Measurements from ENCODE around the gene LEMD3.

Gene LEMD3

DNA sequence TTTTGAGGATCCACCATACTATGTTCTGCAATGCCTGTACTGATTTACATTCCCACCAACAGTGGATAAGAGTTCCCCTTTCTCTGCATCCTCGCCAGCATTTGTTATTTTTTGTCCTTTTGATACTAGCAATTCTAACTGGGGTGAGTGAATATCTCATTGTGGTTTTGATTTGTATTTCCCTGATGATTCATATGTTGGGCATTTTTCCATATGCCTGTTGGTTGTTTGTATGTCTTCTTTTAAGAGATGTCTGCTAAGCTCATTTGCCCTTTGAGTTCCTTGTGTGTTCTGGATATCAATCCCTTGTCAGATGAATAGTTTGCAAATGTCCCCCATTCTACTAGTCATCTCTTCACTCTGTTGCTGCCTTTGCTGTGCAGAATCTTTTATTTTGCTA lies 60.1 kb downstream of the LEMD3 start:
- TF ChIP-seq, protein P1, sequence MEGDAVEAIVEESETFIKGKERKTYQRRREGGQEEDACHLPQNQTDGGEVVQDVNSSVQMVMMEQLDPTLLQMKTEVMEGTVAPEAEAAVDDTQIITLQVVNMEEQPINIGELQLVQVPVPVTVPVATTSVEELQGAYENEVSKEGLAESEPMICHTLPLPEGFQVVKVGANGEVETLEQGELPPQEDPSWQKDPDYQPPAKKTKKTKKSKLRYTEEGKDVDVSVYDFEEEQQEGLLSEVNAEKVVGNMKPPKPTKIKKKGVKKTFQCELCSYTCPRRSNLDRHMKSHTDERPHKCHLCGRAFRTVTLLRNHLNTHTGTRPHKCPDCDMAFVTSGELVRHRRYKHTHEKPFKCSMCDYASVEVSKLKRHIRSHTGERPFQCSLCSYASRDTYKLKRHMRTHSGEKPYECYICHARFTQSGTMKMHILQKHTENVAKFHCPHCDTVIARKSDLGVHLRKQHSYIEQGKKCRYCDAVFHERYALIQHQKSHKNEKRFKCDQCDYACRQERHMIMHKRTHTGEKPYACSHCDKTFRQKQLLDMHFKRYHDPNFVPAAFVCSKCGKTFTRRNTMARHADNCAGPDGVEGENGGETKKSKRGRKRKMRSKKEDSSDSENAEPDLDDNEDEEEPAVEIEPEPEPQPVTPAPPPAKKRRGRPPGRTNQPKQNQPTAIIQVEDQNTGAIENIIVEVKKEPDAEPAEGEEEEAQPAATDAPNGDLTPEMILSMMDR (IDR thresholded peaks at IDR 0.05) = no peak
- peaks cover 7 to 27% (median 13%) of the 10 kb centered on the region in 3 donors for H3K36me3 ChIP-seq
- H3K4me3 ChIP-seq = no peak overlapping the region
- H3K27ac ChIP-seq = no peak overlapping the region
- no peaks in the 10 kb centered on the region for H3K27me3 ChIP-seq
- intact Hi-C loops (cut with DNase I; ENCODE audit: low total_unique reads) = no loop called here
- DNase-seq = no peak
- H3K4me1 ChIP-seq = no peaks in the 10 kb centered on the region
- peaks cover 3 to 12% (median 9%) of the 10 kb centered on the region in 3 donors for H3K9me3 ChIP-seq

DNA sequence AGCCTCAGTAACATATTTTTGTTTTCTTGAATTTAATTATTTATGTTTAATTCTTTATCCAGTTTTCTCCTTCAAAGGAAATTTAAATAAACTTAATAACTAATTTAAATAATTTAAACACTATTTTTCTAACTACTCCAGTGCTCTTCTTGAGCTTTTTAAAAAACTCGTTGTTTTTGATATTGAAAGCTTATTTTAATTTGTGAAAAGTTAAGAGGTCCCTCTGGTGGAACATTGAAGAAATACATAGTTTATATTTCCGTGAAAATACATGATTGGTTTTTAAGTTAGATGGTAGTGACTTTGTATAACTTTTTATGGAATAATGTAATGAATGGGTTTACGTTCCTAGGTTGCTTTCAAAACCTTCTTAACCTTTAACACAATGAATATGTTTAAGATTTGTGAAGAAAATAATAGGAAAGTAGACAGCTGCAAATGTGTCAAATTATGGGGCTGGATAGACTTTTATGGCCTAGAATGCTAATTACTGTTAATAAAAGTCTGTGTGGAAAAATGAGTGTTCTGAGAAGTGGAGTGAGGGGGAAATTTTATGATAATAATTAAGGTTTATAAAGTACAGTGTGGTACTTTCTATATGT lies 63.2 kb downstream of the LEMD3 start:
- intact Hi-C loops (cut with DNase I; ENCODE audit: low total_unique reads) = loop anchor here (10.0 kb wide), 1 partner anchor 338 kb away; no protein-coding TSS in a partner anchor

DNA sequence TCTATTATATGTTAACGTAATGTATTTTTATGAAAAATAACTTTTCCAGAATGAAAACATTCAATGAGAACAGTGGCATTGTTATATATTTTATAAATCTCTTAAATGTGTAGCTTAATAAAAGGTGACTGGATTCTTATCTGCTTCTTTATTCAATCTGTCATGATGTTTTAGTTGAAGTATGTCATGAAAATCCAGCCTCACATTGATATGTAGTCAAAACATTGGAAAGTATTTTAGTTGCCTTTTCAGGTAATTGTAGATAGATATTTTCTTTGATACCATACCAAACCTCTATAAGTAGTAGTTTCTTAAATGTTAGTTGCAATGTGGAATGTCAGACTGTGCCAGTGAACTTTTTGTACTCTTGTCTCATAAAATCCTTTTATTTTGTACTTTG lies 67.8 kb downstream of the LEMD3 start:
- TF ChIP-seq, protein P1 (IDR thresholded peaks at IDR 0.05) = no peak
- no peak for DNase-seq
- intact Hi-C loops (cut with DNase I; ENCODE audit: low total_unique reads) = loop anchor here (10.0 kb wide), 1 partner anchor 342 kb away; no protein-coding TSS in a partner anchor
- Histone ChIP-seq H3K4me1 (no peaks in the 10 kb centered on the region), H3K4me3 (no peak overlapping the region), H3K27ac (no peak overlapping the region), H3K36me3 (peaks cover 0 to 16% (median 7%) of the 10 kb centered on the region in 3 donors), H3K9me3 (no peaks in the 10 kb centered on the region), H3K27me3 (no peaks in the 10 kb centered on the region)

More for the DNA sequence above, 63.2 kb downstream of the LEMD3 start:
- no peak for DNase-seq
- no peaks in the 10 kb centered on the region for H3K4me1 ChIP-seq
- H3K9me3 ChIP-seq = peaks cover 3 to 12% (median 9%) of the 10 kb centered on the region in 3 donors
- no peak overlapping the region for H3K27ac ChIP-seq
- no peak overlapping the region for H3K4me3 ChIP-seq
- no peaks in the 10 kb centered on the region for H3K27me3 ChIP-seq
- TF ChIP-seq, protein P1 (IDR thresholded peaks at IDR 0.05) = peak; percentile 43 to 45
- H3K36me3 ChIP-seq = peaks cover 7 to 17% (median 13%) of the 10 kb centered on the region in 3 donors

DNA sequence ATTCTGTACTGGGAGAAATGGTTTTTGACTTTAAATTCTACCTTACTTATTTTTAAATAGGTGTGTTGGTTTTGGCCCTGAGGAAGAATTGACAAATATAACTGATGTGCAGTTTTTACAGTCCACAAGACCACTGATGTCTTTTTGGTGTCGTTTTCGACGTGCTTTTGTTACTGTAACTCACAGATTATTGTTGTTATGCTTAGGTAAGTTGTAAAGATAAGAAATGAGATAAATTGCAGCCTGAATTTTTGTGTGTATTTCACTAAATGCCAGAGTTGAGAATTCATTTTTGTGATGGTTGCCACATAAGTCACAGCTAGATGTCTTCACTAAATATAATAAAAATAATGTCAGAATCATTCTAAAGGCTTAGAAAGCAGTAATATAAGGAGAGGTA lies 69.2 kb downstream of the LEMD3 start:
- H3K27me3 ChIP-seq = no peaks in the 10 kb centered on the region
- no peak overlapping the region for H3K27ac ChIP-seq
- intact Hi-C loops (cut with DNase I; ENCODE audit: low total_unique reads) = loop anchor here (10.0 kb wide), 1 partner anchor 344 kb away; no protein-coding TSS in a partner anchor
- peaks cover 6 to 30% (median 21%) of the 10 kb centered on the region in 3 donors for H3K36me3 ChIP-seq
- DNase-seq = no peak
- H3K4me3 ChIP-seq = no peak overlapping the region
- H3K9me3 ChIP-seq = no peaks in the 10 kb centered on the region
- TF ChIP-seq, protein P1 (IDR thresholded peaks at IDR 0.05) = no peak
- H3K4me1 ChIP-seq = no peaks in the 10 kb centered on the region

DNA sequence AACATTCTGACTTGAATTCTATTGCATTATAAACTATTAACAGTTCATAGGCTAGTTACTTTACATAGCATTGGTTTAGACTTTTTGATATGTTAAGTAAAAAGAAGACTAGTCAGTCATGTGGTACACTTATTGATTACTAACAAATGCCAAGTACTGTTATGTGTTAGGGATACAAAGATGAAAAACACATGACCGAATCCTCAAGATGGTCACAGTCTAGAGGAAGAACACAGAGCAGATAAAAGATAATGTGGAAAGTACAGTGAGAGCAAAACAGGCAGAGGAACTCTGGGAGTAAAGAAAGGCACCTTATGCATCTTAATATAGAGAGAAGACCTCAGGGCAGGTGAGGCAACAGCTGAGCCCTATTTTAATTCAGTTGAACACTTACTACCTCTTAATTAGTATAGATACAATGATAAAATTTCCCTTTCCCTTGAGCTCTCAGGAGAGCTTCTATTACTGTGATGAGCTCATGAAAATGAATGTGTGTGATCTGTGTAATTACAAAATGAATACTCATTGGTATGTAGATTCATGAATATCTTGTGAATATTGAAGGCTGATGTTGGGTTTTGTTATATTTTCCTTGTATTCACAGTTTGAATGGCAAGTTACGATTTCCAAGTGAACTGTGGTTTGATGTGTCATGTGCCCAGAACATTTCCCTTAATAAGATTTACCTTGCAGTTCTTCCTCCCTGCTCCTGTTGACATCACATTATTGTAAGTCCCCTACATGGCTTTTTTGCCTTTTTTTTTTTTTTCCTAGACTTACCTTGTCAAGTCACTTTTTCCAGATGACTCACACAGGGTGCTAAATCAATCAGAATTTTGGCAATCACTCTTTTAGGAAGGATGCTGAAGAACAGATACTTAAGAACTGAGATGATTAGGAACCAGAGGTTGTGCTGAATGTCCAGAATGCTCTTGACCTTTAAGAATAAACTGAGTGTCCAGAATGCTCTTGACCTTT lies 79.6 kb downstream of the LEMD3 start:
- H3K4me3 ChIP-seq = no peak overlapping the region
- peaks cover 0 to 18% (median 4%) of the 10 kb centered on the region in 4 donors for H3K4me1 ChIP-seq
- peaks cover 2 to 16% (median 11%) of the 10 kb centered on the region in 3 donors for H3K36me3 ChIP-seq
- H3K27me3 ChIP-seq = no peaks in the 10 kb centered on the region
- no peaks in the 10 kb centered on the region for H3K9me3 ChIP-seq
- TF ChIP-seq, protein P1 (IDR thresholded peaks at IDR 0.05) = no peak
- intact Hi-C loops (cut with DNase I; ENCODE audit: low total_unique reads) = no loop called here
- no peak for DNase-seq
- H3K27ac ChIP-seq = no peak overlapping the region

Data from tibial artery (tissue), 4 donors.